Mesothelial cell of epicardium (in vitro differentiated cells): ENCODE measurements around the gene MAEA. TPM values are rescaled to one million over a fixed set of nuclear protein-coding genes. Genes with fewer than 3 reads are reported as not detected.
A peak's percentile ranks its signal among the peaks of the same experiment; 100 is the strongest.

ENCODE experiments used
- DNase-seq, 2 experiments: peaks; one replicate each; pipeline ENCODE4 v3.0.0; 2021; ENCODE audit warnings: low spot score in 2 of 2; ENCODE audit not compliant: unreplicated experiment in 2 of 2
- H3K27ac Mint-ChIP-seq: 2 replicates; pipeline ENCODE4 v1.8.0; 2021; ENCODE audit warnings: mixed read lengths
- H3K27me3 Mint-ChIP-seq: 2 replicates; pipeline ENCODE4 v1.8.0; 2021; ENCODE audit warnings: low read depth, mixed read lengths
- H3K36me3 Mint-ChIP-seq: 2 replicates; pipeline ENCODE4 v1.8.0; 2021; ENCODE audit warnings: mixed read lengths
- H3K4me1 Mint-ChIP-seq: 2 replicates; pipeline ENCODE4 v1.8.0; 2021; ENCODE audit warnings: mixed read lengths
- H3K4me3 Mint-ChIP-seq: 2 replicates; pipeline ENCODE4 v1.8.0; 2021; ENCODE audit warnings: mild to moderate bottlenecking, moderate library complexity, mixed read lengths
- H3K9me3 Mint-ChIP-seq: 2 replicates; pipeline ENCODE4 v1.8.0; 2021; ENCODE audit warnings: mixed read lengths
- CTCF ChIP-seq: fragments of 200-600 bp; sonication (generic); IDR thresholded peaks from one replicate; pipeline ENCODE4 v1.5.0; 2021; ENCODE audit warnings: antibody characterized with exemption; ENCODE audit not compliant: unreplicated experiment
- total RNA-seq: library from RNA; stranded (reverse); gene quantifications from 3 replicates; pipeline ENCODE4 v1.2.1, GENCODE V29; 2021

MAEA gene
- total RNA-seq, 1 donor from 2014 or later, result 73.4 TPM

- no peak for DNase-seq
- Mint-ChIP-seq H3K27ac (no peak overlapping the region), H3K9me3 (peaks cover 6% of the 10 kb centered on the region), H3K36me3 (peaks cover 29% of the 10 kb centered on the region), H3K4me3 (no peak overlapping the region), H3K27me3 (no peaks in the 10 kb centered on the region), H3K4me1 (no peaks in the 10 kb centered on the region)
- no peak for TF ChIP-seq CTCF
Observed at GRCh38 chr4:1374706-1375045, 85.0 kb downstream of the MAEA start.

GRCh38 chr4:1375051-1375721, 85.5 kb downstream of the MAEA start:
- H3K36me3 Mint-ChIP-seq, result peaks cover 29% of the 10 kb centered on the region
- H3K4me1 Mint-ChIP-seq, result no peaks in the 10 kb centered on the region
- no peak for TF ChIP-seq CTCF
- H3K4me3 Mint-ChIP-seq, result no peak overlapping the region
- peaks cover 6% of the 10 kb centered on the region for H3K9me3 Mint-ChIP-seq
- DNase-seq, result no peak
- H3K27me3 Mint-ChIP-seq, result no peaks in the 10 kb centered on the region
- H3K27ac Mint-ChIP-seq, result no peak overlapping the region

GRCh38 chr4:1375761-1376322, 86.2 kb downstream of the MAEA start:
- Mint-ChIP-seq H3K9me3 (peaks cover 6% of the 10 kb centered on the region), H3K4me1 (no peaks in the 10 kb centered on the region), H3K4me3 (no peak overlapping the region), H3K36me3 (peaks cover 29% of the 10 kb centered on the region), H3K27ac (no peak overlapping the region), H3K27me3 (no peaks in the 10 kb centered on the region)
- no peak for DNase-seq
- no peak for TF ChIP-seq CTCF

- TF ChIP-seq CTCF, result no peak
- Mint-ChIP-seq H3K27ac (no peak overlapping the region), H3K4me1 (no peaks in the 10 kb centered on the region), H3K27me3 (no peaks in the 10 kb centered on the region), H3K36me3 (peaks cover 24% of the 10 kb centered on the region), H3K9me3 (peaks cover 6% of the 10 kb centered on the region), H3K4me3 (no peak overlapping the region)
- peak in 1 of 2 experiments; percentile 17 for DNase-seq
Observed at GRCh38 chr4:1376391-1376840, 86.7 kb downstream of the MAEA start.

GRCh38 chr4:1376841-1377605, 87.3 kb downstream of the MAEA start:
- Mint-ChIP-seq H3K4me1 (no peaks in the 10 kb centered on the region), H3K27me3 (no peaks in the 10 kb centered on the region), H3K27ac (no peak overlapping the region), H3K36me3 (peaks cover 18% of the 10 kb centered on the region), H3K4me3 (no peak overlapping the region), H3K9me3 (peaks cover 4% of the 10 kb centered on the region)
- peak in 1 of 2 experiments; percentile 14 for DNase-seq
- TF ChIP-seq CTCF, result no peak
